ENCODE measurements around the gene PDHX.
"Not testable (repeated sequence)": the region's sequence is repeated elsewhere in the genome, so short reads cannot be mapped to it uniquely, and the experiment has no call there.

PDHX gene

DNA sequence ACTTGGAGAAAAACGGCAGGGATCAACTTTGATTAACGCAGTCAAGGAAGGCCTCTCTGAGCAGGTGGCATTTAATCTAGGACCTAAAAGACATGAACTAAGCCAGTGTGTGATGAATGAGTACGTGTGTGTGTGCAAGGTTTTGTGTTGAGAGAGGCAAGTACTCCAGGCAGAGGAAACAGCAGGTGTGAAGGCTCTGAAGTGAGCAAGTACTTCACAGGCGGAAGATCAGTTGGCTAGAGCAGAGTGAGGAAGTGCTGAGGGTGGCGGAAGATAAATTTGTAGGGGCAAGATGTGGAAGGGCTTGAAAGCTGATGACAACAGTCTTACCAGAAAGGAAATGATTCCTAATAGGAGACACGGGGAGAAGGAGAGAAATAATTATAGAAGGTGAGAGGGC lies 7.0 kb upstream of the PDHX start:
- H3K27ac ChIP-seq: no peak overlapping the region
- CTCF ChIA-PET: interaction anchor here (0.6 to 0.9 kb wide), 2 partner anchors 8 to 450 kb away, joined by 3 read pairs; no protein-coding TSS in a partner anchor
- DNase-seq (ENCODE audit: low spot score): no peak
- no peak for TF ChIP-seq CTCF (conservative IDR thresholded peaks at IDR 0.05; ENCODE audit: low read depth)
- POLR2A ChIA-PET (ENCODE audit: low non-redundant PET): no interaction called here

DNA sequence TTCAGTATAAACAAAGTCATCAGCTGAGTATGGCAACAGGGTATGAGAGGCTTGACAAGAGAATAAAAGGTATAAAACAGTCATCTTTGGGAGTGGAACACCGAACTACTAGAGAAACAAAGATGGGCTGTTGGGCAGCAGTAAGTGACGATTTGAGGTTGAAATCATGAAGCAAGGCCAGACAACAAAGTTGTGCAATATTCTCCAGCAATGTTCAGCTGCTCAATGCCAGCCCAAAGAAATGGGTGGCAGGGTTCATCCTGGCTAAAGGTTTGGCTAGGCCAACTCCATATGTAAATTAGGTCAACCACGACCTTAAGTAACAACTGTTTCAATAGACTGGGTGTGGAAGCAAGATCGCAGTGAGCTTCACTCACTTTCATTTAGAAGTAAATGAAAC lies 6.5 kb upstream of the PDHX start:
- no peak for DNase-seq (ENCODE audit: low spot score)
- ChIA-PET CTCF (interaction anchor here (0.9 kb wide), 1 partner anchor 8 kb away, joined by 3 read pairs; no protein-coding TSS in a partner anchor), POLR2A (ENCODE audit: low non-redundant PET) (no interaction called here)
- TF ChIP-seq CTCF (conservative IDR thresholded peaks at IDR 0.05; ENCODE audit: low read depth): no peak
- H3K27ac ChIP-seq: no peak overlapping the region

- ChIA-PET CTCF (no interaction called here), POLR2A (ENCODE audit: low non-redundant PET) (no interaction called here)
- H3K27ac ChIP-seq: no peak overlapping the region
- DNase-seq (ENCODE audit: low spot score): no peak
- TF ChIP-seq CTCF (conservative IDR thresholded peaks at IDR 0.05; ENCODE audit: low read depth): no peak
Observed at GRCh38 chr11:34910817-34911216, 5.6 kb upstream of the PDHX start.

DNA sequence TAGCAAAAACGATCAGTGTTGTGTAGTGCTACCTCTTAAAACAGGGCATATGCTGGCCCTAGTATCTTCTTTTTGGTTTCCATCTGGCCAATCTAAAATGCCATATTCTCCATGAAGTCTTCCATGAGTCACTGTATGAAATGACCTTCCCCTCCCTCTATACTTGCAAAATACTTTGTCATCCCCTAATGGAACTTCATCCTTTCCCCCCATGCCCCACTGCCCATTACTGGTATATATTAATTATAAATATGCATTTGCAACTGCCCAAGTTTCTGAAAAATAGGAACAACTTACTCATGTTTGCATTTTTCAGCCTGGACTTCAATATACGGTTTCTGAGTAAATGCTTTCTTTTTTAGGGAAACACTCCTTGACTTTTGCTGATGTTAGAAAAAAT lies 4.7 kb upstream of the PDHX start:
- H3K27ac ChIP-seq: no peak overlapping the region
- no peak for DNase-seq (ENCODE audit: low spot score)
- CTCF ChIA-PET: no interaction called here
- POLR2A ChIA-PET (ENCODE audit: low non-redundant PET): no interaction called here
- TF ChIP-seq CTCF (conservative IDR thresholded peaks at IDR 0.05; ENCODE audit: low read depth): no peak

GRCh38 chr11:34913556-34913955 lies 2.9 kb upstream of the PDHX start:
- DNase-seq (ENCODE audit: low spot score); H3K27ac ChIP-seq; CTCF ChIA-PET; POLR2A ChIA-PET (ENCODE audit: low non-redundant PET): not testable (repeated sequence)

DNA sequence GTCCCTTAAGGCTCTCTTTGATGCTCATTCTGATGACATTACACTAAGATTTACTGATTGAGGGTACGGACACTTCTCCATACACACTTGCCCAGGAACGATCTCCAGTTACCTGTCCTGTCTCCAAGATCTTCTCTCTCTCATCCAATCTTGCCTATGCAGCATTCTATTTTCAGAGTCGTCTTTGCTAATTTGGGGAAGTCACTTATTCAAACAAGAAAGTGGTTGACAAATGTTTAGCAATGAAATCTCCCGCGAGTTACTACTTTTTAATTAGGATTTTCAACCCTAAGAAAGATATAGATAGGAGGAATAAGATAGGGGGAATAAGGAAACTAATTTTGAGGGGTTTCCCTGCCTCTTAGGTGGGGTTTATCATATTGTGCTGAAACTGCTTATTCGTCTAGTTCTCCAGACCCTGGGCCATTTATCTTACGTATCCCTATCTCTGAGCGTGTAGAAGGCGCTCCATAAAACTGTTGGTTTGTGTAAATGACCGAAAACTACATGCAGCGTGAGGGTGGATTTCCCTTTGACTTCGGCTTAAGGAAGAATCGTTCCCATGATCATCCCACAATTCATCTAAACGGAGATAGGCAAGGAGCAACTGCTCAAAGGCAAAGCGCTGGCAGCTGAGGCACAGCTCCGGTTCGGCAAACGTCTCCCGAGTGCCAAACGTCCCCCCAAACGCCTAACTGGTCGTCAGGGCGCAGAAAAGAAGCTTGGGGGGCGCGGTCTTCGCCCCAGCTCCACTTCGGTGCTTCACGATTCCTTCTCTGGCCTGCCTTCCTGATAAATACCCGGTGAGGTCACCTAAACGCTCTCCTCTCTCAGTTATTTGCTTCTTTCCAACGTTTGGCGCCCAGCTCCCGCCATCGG lies 1.0 kb upstream of the PDHX start:
- TF ChIP-seq CTCF (conservative IDR thresholded peaks at IDR 0.05; ENCODE audit: low read depth): no peak
- peak overlapping the region; percentile 97 for H3K27ac ChIP-seq
- ChIA-PET POLR2A (ENCODE audit: low non-redundant PET) (interaction anchor here (0.5 to 1.3 kb wide), 2 partner anchors 10 to 225 kb away, joined by 3 to 4 read pairs; no protein-coding TSS in a partner anchor), CTCF (interaction anchor here (0.6 to 0.7 kb wide), 2 partner anchors 1587 to 1665 kb away, joined by 4 to 5 read pairs; no protein-coding TSS in a partner anchor)
- DNase-seq (ENCODE audit: low spot score): no peak

All from RWPE1 (cell line).